Neural crest cell (in vitro differentiated cells): ENCODE results near the gene INAFM2. TPM values are rescaled to one million over a fixed set of nuclear protein-coding genes. Genes with fewer than 3 reads are reported as not detected.
A peak's percentile ranks its signal among the peaks of the same experiment; 100 is the strongest.

Source experiments
- DNase-seq: peaks from one replicate; pipeline ENCODE4 v3.0.0; 2021; ENCODE audit warnings: low read depth, mixed read lengths, low spot score
- H3K27ac Mint-ChIP-seq: one replicate; pipeline ENCODE4 v1.8.0; 2021; ENCODE audit warnings: mild to moderate bottlenecking, mixed read lengths; ENCODE audit not compliant: unreplicated experiment
- H3K27me3 Mint-ChIP-seq: 2 replicates; pipeline ENCODE4 v1.8.0; 2021; ENCODE audit warnings: low read depth, mild to moderate bottlenecking, mixed read lengths
- H3K36me3 Mint-ChIP-seq: 2 replicates; pipeline ENCODE4 v1.8.0; 2021; ENCODE audit warnings: low read depth, mild to moderate bottlenecking, mixed read lengths
- H3K4me1 Mint-ChIP-seq: 2 replicates; pipeline ENCODE4 v1.8.0; 2021; ENCODE audit warnings: mixed read lengths
- H3K4me3 Mint-ChIP-seq: one replicate; pipeline ENCODE4 v1.8.0; 2021; ENCODE audit warnings: mild to moderate bottlenecking, mixed read lengths
- H3K9me3 Mint-ChIP-seq: 2 replicates; pipeline ENCODE4 v1.8.0; 2021; ENCODE audit warnings: mixed read lengths
- total RNA-seq: library from RNA; stranded (reverse); gene quantifications from 2 replicates; pipeline ENCODE4 v1.2.1, GENCODE V29; 2021
- TF ChIP-seq, protein P1 (sequence below): fragments of 200-600 bp; sonication (generic); conservative IDR thresholded peaks from 2 replicates; pipeline ENCODE4 v1.5.0; 2021; ENCODE audit warnings: antibody characterized with exemption, mild to moderate bottlenecking

INAFM2 gene
- total RNA-seq, 1 donor from 2014 or later, result 27.5 TPM

DNA sequence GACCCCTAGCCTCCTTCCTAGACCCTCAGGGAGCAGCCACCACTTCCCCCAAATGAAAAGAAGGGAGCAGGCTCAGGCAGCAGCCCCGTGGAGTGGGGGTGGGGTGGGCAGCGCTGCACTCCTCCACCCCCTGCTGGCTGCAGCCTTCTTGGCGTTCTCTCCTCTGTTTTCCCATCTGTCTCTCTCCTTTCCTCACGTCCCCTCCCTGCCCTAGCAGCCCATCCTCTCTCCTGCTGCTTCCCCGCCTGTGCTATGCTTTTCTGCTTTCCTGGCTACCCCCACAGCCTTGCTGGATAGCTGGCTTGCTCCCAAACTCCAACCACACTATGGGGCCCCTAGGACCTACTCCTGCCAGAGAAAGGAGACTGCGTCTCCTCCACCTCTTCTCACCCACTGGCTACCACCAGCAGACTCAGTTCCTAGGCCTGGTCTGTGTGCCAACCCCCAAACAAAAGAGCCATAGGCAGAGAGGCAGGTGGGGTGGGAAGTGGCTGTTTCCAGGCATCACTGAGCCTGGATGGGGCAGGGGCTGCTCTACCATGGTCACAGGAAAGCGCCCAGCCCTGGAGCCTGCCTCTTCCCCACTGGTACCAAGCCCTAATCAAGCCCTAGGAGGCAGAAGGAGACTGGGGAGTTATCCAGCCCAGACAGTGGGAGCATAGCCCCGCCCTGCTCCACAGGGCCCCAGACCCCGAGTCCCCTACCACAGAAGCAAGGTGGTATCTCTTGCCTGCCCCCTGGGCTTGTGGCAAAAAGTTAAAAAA, 31.1 kb downstream of the INAFM2 start:
- Mint-ChIP-seq H3K4me3 (no peak overlapping the region), H3K27ac (no peak overlapping the region), H3K4me1 (peaks cover 28% of the 10 kb centered on the region), H3K9me3 (no peaks in the 10 kb centered on the region), H3K27me3 (peaks cover 5% of the 10 kb centered on the region), H3K36me3 (no peaks in the 10 kb centered on the region)
- DNase-seq, result no peak
- TF ChIP-seq, protein P1, sequence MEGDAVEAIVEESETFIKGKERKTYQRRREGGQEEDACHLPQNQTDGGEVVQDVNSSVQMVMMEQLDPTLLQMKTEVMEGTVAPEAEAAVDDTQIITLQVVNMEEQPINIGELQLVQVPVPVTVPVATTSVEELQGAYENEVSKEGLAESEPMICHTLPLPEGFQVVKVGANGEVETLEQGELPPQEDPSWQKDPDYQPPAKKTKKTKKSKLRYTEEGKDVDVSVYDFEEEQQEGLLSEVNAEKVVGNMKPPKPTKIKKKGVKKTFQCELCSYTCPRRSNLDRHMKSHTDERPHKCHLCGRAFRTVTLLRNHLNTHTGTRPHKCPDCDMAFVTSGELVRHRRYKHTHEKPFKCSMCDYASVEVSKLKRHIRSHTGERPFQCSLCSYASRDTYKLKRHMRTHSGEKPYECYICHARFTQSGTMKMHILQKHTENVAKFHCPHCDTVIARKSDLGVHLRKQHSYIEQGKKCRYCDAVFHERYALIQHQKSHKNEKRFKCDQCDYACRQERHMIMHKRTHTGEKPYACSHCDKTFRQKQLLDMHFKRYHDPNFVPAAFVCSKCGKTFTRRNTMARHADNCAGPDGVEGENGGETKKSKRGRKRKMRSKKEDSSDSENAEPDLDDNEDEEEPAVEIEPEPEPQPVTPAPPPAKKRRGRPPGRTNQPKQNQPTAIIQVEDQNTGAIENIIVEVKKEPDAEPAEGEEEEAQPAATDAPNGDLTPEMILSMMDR, result peak; percentile 49

DNA sequence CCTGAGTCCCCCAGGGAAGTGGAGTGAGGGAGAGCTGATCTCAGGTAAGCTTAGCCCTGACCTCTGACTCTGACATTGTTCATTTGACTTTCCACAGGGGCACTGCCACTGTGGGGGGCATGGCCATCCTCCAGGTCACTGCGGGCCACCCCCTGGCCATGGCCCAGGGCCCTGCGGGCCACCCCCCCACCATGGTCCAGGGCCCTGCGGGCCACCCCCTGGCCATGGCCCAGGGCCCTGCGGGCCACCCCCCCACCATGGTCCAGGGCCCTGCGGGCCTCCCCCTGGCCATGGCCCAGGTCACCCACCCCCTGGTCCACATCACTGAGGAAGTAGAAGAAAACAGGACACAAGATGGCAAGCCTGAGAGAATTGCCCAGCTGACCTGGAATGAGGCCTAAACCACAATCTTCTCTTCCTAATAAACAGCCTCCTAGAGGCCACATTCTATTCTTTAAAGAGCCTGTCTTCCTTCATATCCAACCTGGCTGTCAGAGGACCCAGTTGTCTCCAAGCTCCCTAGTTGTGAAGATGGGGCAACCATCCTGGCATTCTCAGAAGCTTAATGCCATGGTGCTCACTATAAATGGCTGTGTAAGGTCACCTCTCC, 32.6 kb downstream of the INAFM2 start:
- TF ChIP-seq, protein P1, result no peak
- DNase-seq, result no peak
- peaks cover 14% of the 10 kb centered on the region for H3K27me3 Mint-ChIP-seq
- H3K4me1 Mint-ChIP-seq, result peaks cover 28% of the 10 kb centered on the region
- H3K4me3 Mint-ChIP-seq, result peak overlapping the region; percentile 60
- H3K27ac Mint-ChIP-seq, result no peak overlapping the region
- H3K36me3 Mint-ChIP-seq, result no peaks in the 10 kb centered on the region
- no peaks in the 10 kb centered on the region for H3K9me3 Mint-ChIP-seq

DNA sequence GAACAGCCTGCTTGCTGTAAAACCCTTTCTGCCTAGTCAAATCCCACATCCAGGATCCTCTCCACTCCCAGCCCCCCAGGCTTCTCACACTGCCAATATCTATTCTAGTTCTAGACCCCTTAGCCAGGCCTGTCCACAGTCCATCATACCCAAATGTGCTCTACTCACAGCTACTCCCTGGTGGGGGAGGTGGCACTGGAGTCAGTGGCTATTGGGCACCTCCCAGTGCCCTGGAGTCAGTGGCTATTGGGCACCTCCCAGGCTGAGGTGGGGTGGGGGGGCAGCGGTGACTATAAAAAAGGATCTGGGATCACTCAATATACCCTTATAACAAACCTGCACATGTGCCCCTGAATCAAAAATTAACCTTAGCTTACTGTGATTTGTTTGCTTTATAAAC, 33.8 kb downstream of the INAFM2 start:
- H3K4me3 Mint-ChIP-seq, result peak overlapping the region; percentile 81
- peaks cover 25% of the 10 kb centered on the region for H3K27me3 Mint-ChIP-seq
- H3K4me1 Mint-ChIP-seq, result peaks cover 28% of the 10 kb centered on the region

DNA sequence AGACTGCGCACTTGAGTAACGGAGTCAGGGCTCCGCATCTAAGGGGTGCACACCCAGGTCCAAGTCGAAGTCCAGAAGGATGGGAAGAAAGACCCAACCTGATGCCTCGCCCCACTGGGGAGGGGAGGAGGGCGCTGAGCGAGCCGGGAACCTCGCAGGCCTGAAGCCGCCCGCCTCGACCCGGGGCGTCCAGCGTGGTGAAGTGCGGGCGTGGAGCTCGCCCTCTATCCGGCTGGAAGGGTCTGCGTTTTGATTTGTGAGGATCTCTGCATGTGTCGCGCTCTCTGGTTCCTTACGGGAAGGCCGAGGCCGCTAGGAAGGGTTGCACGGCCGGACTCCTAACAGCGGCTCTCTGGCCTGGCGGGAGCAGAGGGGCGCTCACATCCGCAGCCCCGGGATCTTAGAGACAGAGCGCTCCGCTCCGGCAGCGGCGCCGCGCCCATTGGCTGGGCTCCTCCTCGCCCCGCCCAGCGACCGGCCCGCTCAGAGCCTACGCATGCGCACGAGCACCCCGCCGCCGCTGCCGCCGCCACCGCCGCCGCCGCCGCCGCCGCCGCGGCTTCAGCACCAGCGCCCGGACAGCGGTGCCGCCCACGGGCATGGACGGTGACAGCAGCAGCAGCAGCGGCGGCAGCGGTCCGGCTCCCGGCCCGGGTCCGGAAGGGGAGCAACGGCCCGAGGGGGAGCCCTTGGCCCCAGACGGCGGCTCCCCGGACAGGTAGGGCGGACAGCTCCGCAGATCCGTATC, 34.4 kb downstream of the INAFM2 start, which contains the start of gene DISP2:
TSS of gene DISP2 (plus strand) at position 497 of the 748 bp plus-strand sequence. CDS start at position 600, 103 bp downstream.
- Mint-ChIP-seq H3K27me3 (peaks cover 26% of the 10 kb centered on the region), H3K27ac (no peak within 1 kb of the TSS)

More for the DNA sequence above, 33.8 kb downstream of the INAFM2 start:
- TF ChIP-seq, protein P1, result no peak
- no peaks in the 10 kb centered on the region for H3K36me3 Mint-ChIP-seq
- H3K27ac Mint-ChIP-seq, result no peak overlapping the region
- no peaks in the 10 kb centered on the region for H3K9me3 Mint-ChIP-seq
- DNase-seq, result no peak

More for the DNA sequence above, 34.4 kb downstream of the INAFM2 start, which contains the start of gene DISP2:
- TF ChIP-seq, protein P1, result no peak
- H3K4me1 Mint-ChIP-seq, result peaks cover 28% of the 10 kb centered on the region
- H3K4me3 Mint-ChIP-seq, result peak within 1 kb of the TSS; percentile 84
- H3K9me3 Mint-ChIP-seq, result no peaks in the 10 kb centered on the region
- no peaks in the 10 kb centered on the region for H3K36me3 Mint-ChIP-seq
- peak; percentile 92 for DNase-seq
